Measurements from ENCODE around the gene RAPGEF4. TPM values are rescaled to one million over a fixed set of nuclear protein-coding genes. Genes with fewer than 3 reads are reported as not detected.

The RAPGEF4 gene
- total and polyA plus RNA-seq, 4 donors = 6.4 to 33.5 (median 8.6) TPM

DNA sequence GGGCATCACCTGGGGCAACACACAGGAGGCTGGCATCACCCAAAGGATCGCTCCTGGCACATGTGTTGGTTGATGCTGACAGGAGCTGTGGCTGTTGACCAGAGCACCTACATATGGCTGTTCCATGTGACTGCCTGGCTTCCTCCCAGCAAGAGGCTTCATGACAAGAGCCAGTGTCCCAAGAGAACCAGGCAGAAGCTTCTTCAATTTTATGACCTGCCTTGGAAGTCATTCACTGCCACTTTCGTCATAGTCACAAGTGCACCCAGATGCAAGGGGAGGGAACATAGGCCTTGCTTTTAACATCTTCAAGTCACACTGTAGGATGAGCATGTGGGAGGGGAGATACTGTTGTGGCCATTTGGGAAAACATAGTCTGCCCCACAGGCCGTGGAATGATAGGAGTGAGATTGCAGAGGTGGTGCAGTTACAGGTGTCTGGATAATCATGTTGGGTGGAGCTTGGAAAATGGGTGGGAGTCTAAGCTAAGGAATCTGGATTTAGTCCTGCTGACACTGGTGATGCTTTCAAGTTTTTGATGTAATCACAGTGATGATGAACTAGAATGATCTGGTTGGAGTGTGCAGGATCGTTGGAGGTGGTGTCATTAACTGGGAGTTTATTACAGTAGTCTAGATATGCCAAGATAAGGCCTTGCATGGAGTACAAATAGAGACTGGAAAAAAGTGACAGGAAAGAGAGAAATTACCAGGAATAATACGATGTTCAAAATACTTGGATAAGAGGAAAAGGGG is 107.0 kb downstream of the RAPGEF4 start:
- no peaks in the 10 kb centered on the region for H3K36me3 ChIP-seq (ENCODE audit: control insufficient read depth in 4 of 4, insufficient read depth in 4 of 4, low read length in 4 of 4)
- TF ChIP-seq, protein P1, sequence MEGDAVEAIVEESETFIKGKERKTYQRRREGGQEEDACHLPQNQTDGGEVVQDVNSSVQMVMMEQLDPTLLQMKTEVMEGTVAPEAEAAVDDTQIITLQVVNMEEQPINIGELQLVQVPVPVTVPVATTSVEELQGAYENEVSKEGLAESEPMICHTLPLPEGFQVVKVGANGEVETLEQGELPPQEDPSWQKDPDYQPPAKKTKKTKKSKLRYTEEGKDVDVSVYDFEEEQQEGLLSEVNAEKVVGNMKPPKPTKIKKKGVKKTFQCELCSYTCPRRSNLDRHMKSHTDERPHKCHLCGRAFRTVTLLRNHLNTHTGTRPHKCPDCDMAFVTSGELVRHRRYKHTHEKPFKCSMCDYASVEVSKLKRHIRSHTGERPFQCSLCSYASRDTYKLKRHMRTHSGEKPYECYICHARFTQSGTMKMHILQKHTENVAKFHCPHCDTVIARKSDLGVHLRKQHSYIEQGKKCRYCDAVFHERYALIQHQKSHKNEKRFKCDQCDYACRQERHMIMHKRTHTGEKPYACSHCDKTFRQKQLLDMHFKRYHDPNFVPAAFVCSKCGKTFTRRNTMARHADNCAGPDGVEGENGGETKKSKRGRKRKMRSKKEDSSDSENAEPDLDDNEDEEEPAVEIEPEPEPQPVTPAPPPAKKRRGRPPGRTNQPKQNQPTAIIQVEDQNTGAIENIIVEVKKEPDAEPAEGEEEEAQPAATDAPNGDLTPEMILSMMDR (IDR thresholded peaks at IDR 0.05; ENCODE audit: control extremely low read depth, extremely low read depth) = no peak
- DNase-seq (no peak), ATAC-seq (ENCODE audit: insufficient read depth, low FRiP score) (no peak)
- WGBS, 2 donors = 79 to 88% methylated on average over 5 of the region's 5 CpGs
- H3K9me3 ChIP-seq (ENCODE audit: control insufficient read depth in 4 of 4, insufficient read depth in 3 of 4, low read length in 3 of 4) = no peaks in the 10 kb centered on the region
- no peak overlapping the region for H3K4me3 ChIP-seq
- H3K27ac ChIP-seq (ENCODE audit: low read depth in 1 of 2, low read length in 1 of 2) = no peak overlapping the region
- peaks cover 0 to 3% (median 0%) of the 10 kb centered on the region in 5 donors for H3K4me1 ChIP-seq (ENCODE audit: control insufficient read depth in 5 of 5, insufficient read depth in 5 of 5, low read length in 5 of 5)
- no peak overlapping the region for H3K9ac ChIP-seq (ENCODE audit: insufficient read depth in 1 of 2, low read length in 2 of 2)
- no peaks in the 10 kb centered on the region for H3K27me3 ChIP-seq (ENCODE audit: control insufficient read depth in 3 of 3, insufficient read depth in 3 of 3, low read length in 2 of 3)

- DNase-seq (no peak), ATAC-seq (ENCODE audit: insufficient read depth, low FRiP score) (no peak)
- no peak overlapping the region for H3K27ac ChIP-seq (ENCODE audit: low read depth in 1 of 2, low read length in 1 of 2)
- H3K27me3 ChIP-seq (ENCODE audit: control insufficient read depth in 3 of 3, insufficient read depth in 3 of 3, low read length in 2 of 3) = no peaks in the 10 kb centered on the region
- WGBS, 2 donors = 78 to 88% methylated on average over 1 of the region's 1 CpG
- H3K9ac ChIP-seq (ENCODE audit: insufficient read depth in 1 of 2, low read length in 2 of 2) = no peak overlapping the region
- no peak overlapping the region for H3K4me3 ChIP-seq
- peaks cover 0 to 3% (median 0%) of the 10 kb centered on the region in 5 donors for H3K4me1 ChIP-seq (ENCODE audit: control insufficient read depth in 5 of 5, insufficient read depth in 5 of 5, low read length in 5 of 5)
- no peaks in the 10 kb centered on the region for H3K9me3 ChIP-seq (ENCODE audit: control insufficient read depth in 4 of 4, insufficient read depth in 3 of 4, low read length in 3 of 4)
- TF ChIP-seq, protein P1 (IDR thresholded peaks at IDR 0.05; ENCODE audit: control extremely low read depth, extremely low read depth) = no peak
- no peaks in the 10 kb centered on the region for H3K36me3 ChIP-seq (ENCODE audit: control insufficient read depth in 4 of 4, insufficient read depth in 4 of 4, low read length in 4 of 4)
These were observed 107.6 kb downstream of the RAPGEF4 start for GRCh38 chr2:172843266-172843582.

- no peaks in the 10 kb centered on the region for H3K9me3 ChIP-seq (ENCODE audit: control insufficient read depth in 4 of 4, insufficient read depth in 3 of 4, low read length in 3 of 4)
- H3K4me1 ChIP-seq (ENCODE audit: control insufficient read depth in 5 of 5, insufficient read depth in 5 of 5, low read length in 5 of 5) = peaks cover 0 to 3% (median 0%) of the 10 kb centered on the region in 5 donors
- 70 to 86% methylated on average over 6 of the region's 6 CpGs for WGBS, 2 donors
- TF ChIP-seq, protein P1 (IDR thresholded peaks at IDR 0.05; ENCODE audit: control extremely low read depth, extremely low read depth) = no peak
- no peak overlapping the region for H3K4me3 ChIP-seq
- H3K27me3 ChIP-seq (ENCODE audit: control insufficient read depth in 3 of 3, insufficient read depth in 3 of 3, low read length in 2 of 3) = no peaks in the 10 kb centered on the region
- DNase-seq = no peak
- ATAC-seq (ENCODE audit: insufficient read depth, low FRiP score) = no peak
- H3K9ac ChIP-seq (ENCODE audit: insufficient read depth in 1 of 2, low read length in 2 of 2) = no peak overlapping the region
- H3K36me3 ChIP-seq (ENCODE audit: control insufficient read depth in 4 of 4, insufficient read depth in 4 of 4, low read length in 4 of 4) = no peaks in the 10 kb centered on the region
- H3K27ac ChIP-seq (ENCODE audit: low read depth in 1 of 2, low read length in 1 of 2) = no peak overlapping the region
These were observed 108.5 kb downstream of the RAPGEF4 start for GRCh38 chr2:172843902-172844715.
